GM21423 (cell line): ENCODE measurements around the gene GNRHR.
"Not testable (repeated sequence)": the region's sequence is repeated elsewhere in the genome, so short reads cannot be mapped to it uniquely, and the experiment has no call there.

Experiments used
- ATAC-seq: cut with Tn5 transposase; IDR thresholded peaks from one replicate; pipeline ENCODE4 v1.9.1; 2021; ENCODE audit warnings: mild to moderate bottlenecking, moderate library complexity; ENCODE audit not compliant: unreplicated experiment

GNRHR gene

GRCh38 chr4:67730511-67730910 lies 23.7 kb downstream of the GNRHR start:
- not testable (repeated sequence) for ATAC-seq

- no peak for ATAC-seq
Measured at GRCh38 chr4:67727124-67727850, 26.9 kb downstream of the GNRHR start.

GRCh38 chr4:67725981-67726380 lies 28.2 kb downstream of the GNRHR start:
- ATAC-seq: no peak

- ATAC-seq: no peak
Measured at GRCh38 chr4:67725132-67725531, 29.1 kb downstream of the GNRHR start.

GRCh38 chr4:67723949-67724348 lies 30.2 kb downstream of the GNRHR start:
- ATAC-seq: no peak

- no peak for ATAC-seq
Measured at GRCh38 chr4:67723341-67723740, 30.8 kb downstream of the GNRHR start.

GRCh38 chr4:67721770-67722597 lies 32.2 kb downstream of the GNRHR start:
- no peak for ATAC-seq

DNA sequence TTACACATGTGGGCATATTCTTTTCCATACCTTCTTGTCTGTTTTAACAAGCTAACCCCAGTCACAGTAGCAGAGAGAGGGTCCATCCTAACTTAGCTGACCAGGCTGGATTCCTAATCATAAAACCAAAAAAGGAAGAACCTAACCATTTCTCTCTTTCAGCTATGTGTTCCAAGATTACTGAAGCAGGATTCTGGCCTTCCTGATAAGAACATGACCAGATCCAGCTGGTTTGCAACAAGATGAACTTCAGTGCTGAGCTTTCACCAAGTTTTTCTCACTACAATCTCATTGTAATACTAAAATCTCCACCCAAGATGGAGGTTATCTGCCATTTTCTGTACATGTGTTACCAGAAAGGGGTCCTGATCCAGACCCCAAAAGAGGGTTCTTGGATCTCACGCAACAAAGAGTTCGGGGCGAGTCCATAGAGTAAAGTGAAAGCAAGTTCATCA lies 32.8 kb downstream of the GNRHR start:
- no peak for ATAC-seq

DNA sequence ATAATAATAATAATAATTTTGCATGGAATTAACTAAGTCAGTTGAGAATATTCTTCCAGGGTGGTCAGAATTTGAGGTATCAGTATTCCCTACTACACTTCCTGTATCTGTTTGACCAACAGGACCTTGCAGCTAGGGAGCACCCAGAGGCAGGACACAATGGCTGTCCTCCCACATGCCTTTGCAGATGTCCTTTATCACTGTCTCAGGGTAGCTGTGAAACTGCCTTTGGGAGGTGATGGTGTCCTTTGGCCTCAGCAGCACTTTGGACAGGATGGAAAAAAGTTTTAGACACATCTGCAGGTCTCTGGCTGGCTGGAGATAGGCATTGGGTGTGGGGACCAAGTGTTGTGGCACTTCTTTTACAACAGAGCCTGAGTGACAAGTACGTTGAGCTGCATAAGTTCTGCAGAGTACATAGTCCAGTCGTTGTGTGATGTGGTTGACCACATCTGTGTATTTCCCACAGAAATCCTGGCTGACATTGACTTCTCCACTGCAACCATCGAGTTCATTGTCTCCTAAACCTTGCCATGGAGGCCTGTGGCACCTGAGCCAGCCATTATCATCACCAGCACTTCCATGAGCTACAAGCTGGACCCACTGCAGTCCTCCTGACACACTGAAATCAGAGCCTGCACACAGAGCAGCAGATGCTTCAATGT lies 34.1 kb downstream of the GNRHR start:
- no peak for ATAC-seq

- no peak for ATAC-seq
Measured at GRCh38 chr4:67718848-67719247, 35.3 kb downstream of the GNRHR start.

DNA sequence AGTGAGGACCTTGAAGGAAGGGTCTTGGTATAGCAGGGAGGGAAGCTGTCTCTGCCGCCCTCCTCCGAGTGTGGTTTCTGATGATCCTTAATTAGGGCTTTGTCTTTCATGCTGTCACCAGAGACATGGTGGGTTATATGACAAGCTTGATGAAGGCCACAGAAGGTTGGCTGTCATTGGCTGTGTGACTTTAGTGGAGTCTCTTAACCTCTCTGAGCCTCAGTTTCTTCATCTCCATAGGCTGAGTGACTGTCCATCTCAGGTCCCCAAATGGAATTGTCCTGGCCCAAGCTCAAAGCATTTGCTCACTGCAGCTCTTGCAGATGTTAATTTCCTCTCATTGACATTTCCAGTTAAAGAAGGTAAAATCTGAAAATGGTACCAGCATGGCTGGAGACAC lies 36.6 kb downstream of the GNRHR start:
- no peak for ATAC-seq

- no peak for ATAC-seq
Measured at GRCh38 chr4:67714955-67715354, 39.2 kb downstream of the GNRHR start.

DNA sequence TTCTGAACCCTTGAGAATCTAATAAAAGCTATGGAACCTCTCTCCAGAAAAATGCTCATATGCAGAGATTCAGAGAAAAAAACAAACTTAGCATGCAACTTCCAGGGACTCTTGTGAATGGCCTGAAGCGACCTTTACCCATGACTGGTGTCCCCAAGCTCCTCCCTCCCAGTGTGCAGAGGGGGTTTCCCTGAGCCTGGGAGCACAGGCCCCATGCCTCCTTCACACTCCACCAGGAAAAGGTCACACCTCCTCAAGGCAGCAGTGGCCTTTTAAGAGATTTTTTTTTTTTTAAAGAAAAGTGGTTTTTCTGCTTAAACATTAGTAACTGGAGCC lies 40.0 kb downstream of the GNRHR start:
- ATAC-seq: no peak

DNA sequence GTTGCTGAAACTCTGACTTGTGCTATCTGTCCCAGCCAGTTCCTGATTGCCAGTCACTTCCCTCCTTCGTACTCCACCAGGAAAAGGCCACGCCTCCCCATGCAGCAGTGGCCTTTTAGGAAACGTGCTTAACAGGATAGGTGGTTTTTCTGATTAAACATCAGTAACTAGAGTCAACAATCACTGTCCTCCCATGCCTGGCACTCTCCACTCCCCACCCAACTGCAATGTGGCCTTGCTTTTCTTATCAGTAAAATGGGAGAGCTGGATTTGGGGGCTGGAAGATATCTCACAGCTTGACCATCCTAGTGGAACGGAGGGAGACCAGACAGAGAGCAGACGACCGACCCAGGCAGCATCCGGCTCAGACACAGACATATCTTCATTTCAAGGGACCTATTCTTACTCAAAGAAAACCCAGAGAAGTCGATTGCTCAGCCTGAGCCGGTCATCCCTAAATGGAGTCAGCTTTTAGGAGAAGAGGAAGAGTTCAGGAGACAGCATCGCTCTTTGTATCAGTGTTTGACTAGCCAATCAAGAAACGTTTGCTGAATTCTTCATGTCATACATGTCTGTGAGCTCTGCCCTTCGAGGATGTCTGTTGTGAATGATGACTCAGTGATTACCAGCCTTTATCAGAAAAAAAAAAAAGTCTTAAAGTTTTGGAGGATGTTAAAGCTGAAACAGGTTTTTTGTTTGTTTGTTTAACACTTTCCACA lies 40.5 kb downstream of the GNRHR start:
- no peak for ATAC-seq

GRCh38 chr4:67712650-67713528 lies 41.3 kb downstream of the GNRHR start:
- ATAC-seq: no peak

DNA sequence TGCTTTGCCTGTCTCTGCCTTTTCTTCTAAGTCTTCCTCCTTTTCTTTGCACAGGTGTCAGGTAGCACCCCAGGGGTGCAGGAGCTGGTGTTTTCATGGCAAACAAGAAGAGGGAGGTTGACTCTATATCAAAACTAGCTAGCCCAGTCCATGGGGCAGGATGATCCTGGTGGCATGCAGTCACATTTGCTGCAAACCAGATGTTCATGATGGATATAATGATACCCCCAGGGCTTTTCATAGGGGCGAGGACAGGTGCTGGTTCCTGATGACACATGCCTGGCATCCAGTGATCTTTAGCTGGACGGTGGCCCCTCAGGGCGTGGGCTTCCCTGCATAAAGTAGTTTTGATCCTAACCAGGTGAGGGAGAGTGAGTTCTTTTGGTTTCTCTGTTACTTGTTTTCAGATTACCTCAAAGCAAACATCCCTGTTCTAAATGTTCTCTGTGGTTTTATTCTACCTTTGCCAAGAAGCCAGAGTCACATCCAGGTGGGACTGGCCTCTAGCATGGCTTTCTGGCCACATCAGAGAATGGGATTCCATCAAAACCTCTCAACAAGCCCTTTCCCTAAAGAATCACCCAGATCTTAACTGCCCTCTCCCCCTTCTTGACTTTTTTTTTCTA lies 42.1 kb downstream of the GNRHR start:
- ATAC-seq: no peak

DNA sequence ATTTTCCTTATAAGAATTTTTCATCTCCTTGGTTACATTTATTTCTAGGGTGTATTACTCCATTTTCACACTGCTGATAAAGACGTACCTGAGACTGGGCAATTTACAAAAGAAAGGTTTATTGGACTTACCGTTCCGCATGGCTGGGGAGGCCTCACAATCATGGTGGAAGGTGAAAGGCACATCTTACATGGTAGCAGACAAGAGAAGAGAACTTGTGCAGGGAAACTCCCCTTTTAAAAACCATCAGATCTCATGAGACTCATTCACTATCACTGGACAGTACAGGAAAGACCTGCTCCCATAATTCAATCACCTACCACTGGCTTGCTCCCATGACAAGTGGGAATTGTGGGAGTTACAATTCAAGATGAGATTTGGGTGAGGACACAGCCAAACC lies 47.5 kb downstream of the GNRHR start:
- not testable (repeated sequence) for ATAC-seq

DNA sequence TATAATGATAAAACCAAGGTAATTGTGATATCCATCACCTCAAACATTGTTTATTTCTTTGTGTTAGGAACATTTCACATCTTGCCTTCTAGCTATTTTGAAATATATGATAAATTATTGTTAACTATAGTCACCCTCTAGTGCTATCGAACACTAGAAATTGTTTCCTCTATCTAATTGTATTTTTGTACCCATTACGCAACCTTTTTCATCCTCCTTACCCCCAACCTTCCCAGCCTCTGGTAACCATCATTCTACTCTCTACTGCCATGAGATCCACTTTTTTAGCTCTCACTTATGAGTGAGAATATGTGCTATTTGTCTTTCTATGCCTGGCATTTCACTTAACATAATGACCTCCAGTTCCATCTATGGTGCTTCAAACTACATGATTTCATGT lies 49.3 kb downstream of the GNRHR start:
- no peak for ATAC-seq

DNA sequence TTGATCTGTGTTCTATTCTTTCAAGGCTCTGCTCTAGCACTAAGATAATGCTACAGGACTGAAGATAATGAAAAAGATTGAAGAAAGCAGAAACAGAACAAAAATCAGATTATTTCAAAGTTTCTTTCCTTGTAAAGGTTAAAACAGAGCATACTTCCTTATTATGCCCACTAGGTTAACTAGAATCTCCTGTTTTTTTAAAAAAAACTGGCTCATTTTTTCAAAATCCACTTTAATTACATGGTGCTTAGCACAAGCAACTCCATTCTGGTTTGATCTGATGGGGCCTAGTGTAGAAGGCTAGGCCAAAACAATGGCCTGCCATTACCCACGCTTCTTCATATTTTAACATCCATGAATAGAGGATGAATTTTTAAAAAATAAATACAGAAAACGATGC lies 52.0 kb downstream of the GNRHR start:
- ATAC-seq: no peak

- peak; percentile 10 for ATAC-seq
Measured at GRCh38 chr4:67701517-67701850, 52.7 kb downstream of the GNRHR start.
